Spleen (tissue), 3 donors: ENCODE measurements around the gene URAD.

ENCODE experiments used
- POLR2A ChIP-seq, 3 donors: fragments of 450-650 bp; IDR thresholded peaks; one replicate each; pipeline ENCODE4 v1.5.1; 2017; ENCODE audit warnings: antibody characterized with exemption in 3 of 3, mild to moderate bottlenecking in 1 of 3
- POLR2AphosphoS5 ChIP-seq, 3 donors: sonication (generic); formaldehyde crosslinking; IDR thresholded peaks; one replicate each; pipeline ENCODE4 v1.5.1; 2017; ENCODE audit warnings: antibody characterized with exemption in 3 of 3

GRCh38 chr13:27991881-27992280 is 3.4 kb upstream of the URAD start:
- TF ChIP-seq POLR2A (IDR thresholded peaks at IDR 0.05) (no peak), POLR2AphosphoS5 (IDR thresholded peaks at IDR 0.05) (no peak)
